HepG2 (cell line): Measurements from ENCODE around the gene IST1. TPM values are rescaled to one million over a fixed set of nuclear protein-coding genes. Genes with fewer than 3 reads are reported as not detected.

ENCODE experiments used
- ADNP ChIP-seq: sonication (generic); formaldehyde crosslinking; IDR thresholded peaks from 2 replicates; pipeline ENCODE4 v1.4.0; 2020; ENCODE audit warnings: missing genetic modification reagents
- ATF7 ChIP-seq, 2 experiments: fragments of 450-650 bp in 1 of 2; sonication (generic) in 1 of 2; formaldehyde crosslinking in 1 of 2; IDR thresholded peaks; 2 replicates each; pipeline versions ENCODE4 v1.4.0 to v1.6.1; 2016 to 2020; ENCODE audit warnings: antibody characterized with exemption in 1 of 2, mild to moderate bottlenecking in 1 of 2, missing genetic modification reagents in 1 of 2
- CBX5 ChIP-seq: sonication (generic); formaldehyde crosslinking; IDR thresholded peaks from 2 replicates; pipeline ENCODE4 v1.4.0; 2020; ENCODE audit warnings: missing genetic modification reagents, borderline replicate concordance
- FOSL2 ChIP-seq: sonication (generic); formaldehyde crosslinking; IDR thresholded peaks from 2 replicates; pipeline ENCODE4 v1.4.0; 2020; ENCODE audit warnings: missing genetic modification reagents
- GLI4 ChIP-seq: sonication (generic); formaldehyde crosslinking; IDR thresholded peaks from 2 replicates; pipeline ENCODE4 v1.5.1; 2020; ENCODE audit warnings: missing genetic modification reagents, mild to moderate bottlenecking, moderate library complexity, borderline replicate concordance
- JUN ChIP-seq: sonication (generic); formaldehyde crosslinking; IDR thresholded peaks from 2 replicates; pipeline ENCODE4 v1.4.0; 2020; ENCODE audit warnings: mild to moderate bottlenecking, missing genetic modification reagents
- KLF6 ChIP-seq: IDR thresholded peaks from 2 replicates; pipeline ENCODE4 v1.8.0; 2016; ENCODE audit warnings: missing biosample characterization, missing genetic modification reagents
- MAF1 ChIP-seq: sonication (generic); formaldehyde crosslinking; IDR thresholded peaks from 2 replicates; pipeline ENCODE4 v1.5.0; 2020; ENCODE audit warnings: missing genetic modification reagents, borderline replicate concordance
- RARG ChIP-seq: sonication (generic); formaldehyde crosslinking; IDR thresholded peaks from 2 replicates; pipeline ENCODE4 v1.4.0; 2020; ENCODE audit warnings: low read depth, mild to moderate bottlenecking, missing genetic modification reagents
- RXRA ChIP-seq: sonication (generic); formaldehyde crosslinking; IDR thresholded peaks from 2 replicates; pipeline ENCODE4 v1.5.1; 2020; ENCODE audit warnings: missing genetic modification reagents
- SNAI1 ChIP-seq: sonication (generic); formaldehyde crosslinking; IDR thresholded peaks from 2 replicates; pipeline ENCODE4 v1.5.0; 2020; ENCODE audit warnings: mild to moderate bottlenecking, missing genetic modification reagents, borderline replicate concordance
- SP4 ChIP-seq: sonication (generic); formaldehyde crosslinking; IDR thresholded peaks from 2 replicates; pipeline ENCODE4 v1.8.1; 2023; ENCODE audit warnings: mild to moderate bottlenecking, missing genetic modification reagents
- SRSF1 ChIP-seq: fragments of 200-400 bp; formaldehyde crosslinking; optimal IDR thresholded peaks from 2 replicates; pipeline ENCODE3; 2017; ENCODE audit warnings: mild to moderate bottlenecking, low read depth, low read length, moderate library complexity
- ZBTB20 ChIP-seq: sonication (generic); formaldehyde crosslinking; IDR thresholded peaks from 2 replicates; pipeline ENCODE4 v1.8.1; 2023; ENCODE audit warnings: missing genetic modification reagents, low read depth, mild to moderate bottlenecking, borderline replicate concordance
- ZEB1 ChIP-seq: IDR thresholded peaks from 2 replicates; pipeline ENCODE4 v1.6.1; 2012; ENCODE audit warnings: mild to moderate bottlenecking, low read depth, inconsistent platforms; ENCODE audit not compliant: insufficient replicate concordance
- ZFX ChIP-seq: sonication (generic); formaldehyde crosslinking; IDR thresholded peaks from 2 replicates; pipeline ENCODE4 v1.4.0; 2020; ENCODE audit warnings: mild to moderate bottlenecking, low read depth, missing genetic modification reagents, moderate library complexity
- ZNF3 ChIP-seq: IDR thresholded peaks from 2 replicates; pipeline ENCODE4 v1.7.0; 2017; ENCODE audit warnings: inconsistent platforms
- ZNF556 ChIP-seq: sonication (generic); formaldehyde crosslinking; IDR thresholded peaks from 2 replicates; pipeline ENCODE4 v1.4.0; 2020; ENCODE audit warnings: mild to moderate bottlenecking, missing genetic modification reagents, borderline replicate concordance
- ZNF670 ChIP-seq: sonication (generic); formaldehyde crosslinking; IDR thresholded peaks from 2 replicates; pipeline ENCODE4 v1.8.0; 2022; ENCODE audit warnings: mild to moderate bottlenecking, missing genetic modification reagents, borderline replicate concordance
- ZNF780A ChIP-seq: sonication (generic); formaldehyde crosslinking; IDR thresholded peaks from 2 replicates; pipeline ENCODE4 v1.8.0; 2022; ENCODE audit warnings: mild to moderate bottlenecking, missing genetic modification reagents, moderate library complexity
- ZSCAN30 ChIP-seq: sonication (generic); formaldehyde crosslinking; IDR thresholded peaks from 2 replicates; pipeline ENCODE4 v1.5.0; 2020; ENCODE audit warnings: mild to moderate bottlenecking, missing genetic modification reagents
- polyA plus RNA-seq, 8 experiments: library from polyadenylated mRNA; depleted of rRNA in 3 of 8; stranded (reverse) in 7 of 8; unstranded in 1 of 8; fragments of >200 nt; fragmentation: Illumina TruSeq in 4 of 8; extraction: Trizol in 4 of 8; gene quantifications; 2 replicates each; pipeline versions ENCODE4 v1.2.1 to v1.2.3, GENCODE V29; 2011 to 2016; ENCODE audit warnings: low read depth in 4 of 8, missing spikeins in 1 of 8, mixed read lengths in 1 of 8; ENCODE audit not compliant: insufficient read depth in 1 of 8
- total RNA-seq, 5 experiments: library from RNA; depleted of rRNA; stranded (reverse); fragments of >200 nt; fragmentation: Illumina TruSeq; extraction: Trizol; gene quantifications; 2 replicates each; pipeline ENCODE4 v1.2.3, GENCODE V29; 2016; ENCODE audit warnings: low read depth in 1 of 5
- TF ChIP-seq, protein P1 (sequence below): sonication (generic); formaldehyde crosslinking; IDR thresholded peaks from 2 replicates; pipeline ENCODE4 v1.5.0; 2020; ENCODE audit warnings: missing genetic modification reagents
- TF ChIP-seq, protein P2 (sequence below): sonication (generic); formaldehyde crosslinking; conservative IDR thresholded peaks from 2 replicates; pipeline ENCODE4 v1.4.0; 2020; ENCODE audit warnings: missing genetic modification reagents
- TF ChIP-seq, protein P3 (sequence below): sonication (generic); formaldehyde crosslinking; IDR thresholded peaks from 2 replicates; pipeline ENCODE4 v1.8.0; 2022; ENCODE audit warnings: missing genetic modification reagents, mild to moderate bottlenecking, inconsistent platforms, borderline replicate concordance
- TF ChIP-seq, protein P4 (sequence below): IDR thresholded peaks from 2 replicates; pipeline ENCODE4 v1.6.1; 2018; ENCODE audit warnings: missing genetic modification reagents

The IST1 gene
- total and polyA plus RNA-seq, 2 of the 13 experiments (the other 11 are each of a cell fraction or from before 2014, with no cell fraction given), result 346 to 415 TPM

DNA sequence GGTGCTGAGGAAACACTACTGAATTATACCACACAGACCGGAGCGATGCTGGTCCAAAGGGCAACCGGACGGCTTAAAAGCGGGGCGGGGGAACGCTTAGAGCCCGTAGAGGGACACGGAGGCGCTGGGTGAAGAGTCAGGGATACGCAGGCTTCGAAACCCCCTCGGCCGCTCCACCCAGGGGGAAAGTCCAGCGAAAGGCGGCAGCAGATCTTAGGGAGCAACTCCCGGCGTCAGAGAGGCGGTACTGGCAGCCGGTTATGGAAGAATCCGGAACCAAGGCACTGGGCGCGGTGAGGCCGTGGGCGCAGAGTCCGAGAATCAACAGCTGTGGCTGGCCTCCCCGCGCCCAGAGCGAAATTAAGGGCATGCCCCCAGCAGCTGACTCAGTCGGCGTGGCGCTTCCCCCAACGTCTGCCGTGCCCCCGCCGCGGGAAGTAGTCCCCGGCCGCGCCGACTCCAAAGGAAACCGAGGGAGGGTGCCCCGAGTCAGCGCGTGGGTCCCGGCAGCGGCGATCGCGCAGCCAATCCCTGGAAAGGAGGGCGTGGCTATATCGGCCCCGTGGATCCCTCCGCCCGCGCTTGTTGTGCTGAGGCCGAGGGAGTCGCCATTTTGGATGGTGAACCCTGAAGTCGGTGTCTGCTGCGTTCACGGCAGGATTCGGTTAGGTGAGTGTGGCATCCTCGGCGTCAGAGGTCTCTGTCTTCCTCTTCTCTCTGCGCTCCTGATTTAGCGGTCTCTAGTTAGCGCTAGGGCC, at the start of gene IST1 (continued):
- TF ChIP-seq ZNF3 (peak; percentile 81; the same call in 1 of the 2 replicates), ZSCAN30 (CRISPR knock-in tag) (peak; percentile 97), ZFX (CRISPR knock-in tag) (peak; percentile 95), ZEB1 (peak; percentile 43), ATF7 (IDR thresholded peaks at IDR 0.05) (no peak), ATF7 (CRISPR knock-in tag; IDR thresholded peaks at IDR 0.05) (peak; percentile 73; the same call in 1 of the 2 replicates), RARG (CRISPR knock-in tag) (peak; percentile 61; the same call in 1 of the 2 replicates), RXRA (CRISPR knock-in tag) (peak; percentile 97), ZBTB20 (peak; percentile 68; the same call in 1 of the 2 replicates), CBX5 (peak; percentile 95), GLI4 (peak; percentile 97), SP4 (CRISPR knock-in tag) (peak; percentile 100), KLF6 (CRISPR knock-in tag) (peak; percentile 87), SRSF1 (peak; percentile 94), JUN (CRISPR knock-in tag) (peak; percentile 64; the same call in 1 of the 2 replicates), SNAI1 (CRISPR knock-in tag) (peak; percentile 56), ZNF780A (CRISPR knock-in tag) (peak; percentile 100), ZNF556 (peak; percentile 99; the same call in 1 of the 2 replicates), ADNP (CRISPR knock-in tag) (no peak), FOSL2 (CRISPR knock-in tag) (peak; percentile 92), ZNF670 (CRISPR knock-in tag) (peak; percentile 98), MAF1 (CRISPR knock-in tag) (peak; percentile 27; the same call in 1 of the 2 replicates)
- TF ChIP-seq, protein P1, sequence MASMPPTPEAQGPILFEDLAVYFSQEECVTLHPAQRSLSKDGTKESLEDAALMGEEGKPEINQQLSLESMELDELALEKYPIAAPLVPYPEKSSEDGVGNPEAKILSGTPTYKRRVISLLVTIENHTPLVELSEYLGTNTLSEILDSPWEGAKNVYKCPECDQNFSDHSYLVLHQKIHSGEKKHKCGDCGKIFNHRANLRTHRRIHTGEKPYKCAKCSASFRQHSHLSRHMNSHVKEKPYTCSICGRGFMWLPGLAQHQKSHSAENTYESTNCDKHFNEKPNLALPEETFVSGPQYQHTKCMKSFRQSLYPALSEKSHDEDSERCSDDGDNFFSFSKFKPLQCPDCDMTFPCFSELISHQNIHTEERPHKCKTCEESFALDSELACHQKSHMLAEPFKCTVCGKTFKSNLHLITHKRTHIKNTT (CRISPR knock-in tag), result no peak
- TF ChIP-seq, protein P2, sequence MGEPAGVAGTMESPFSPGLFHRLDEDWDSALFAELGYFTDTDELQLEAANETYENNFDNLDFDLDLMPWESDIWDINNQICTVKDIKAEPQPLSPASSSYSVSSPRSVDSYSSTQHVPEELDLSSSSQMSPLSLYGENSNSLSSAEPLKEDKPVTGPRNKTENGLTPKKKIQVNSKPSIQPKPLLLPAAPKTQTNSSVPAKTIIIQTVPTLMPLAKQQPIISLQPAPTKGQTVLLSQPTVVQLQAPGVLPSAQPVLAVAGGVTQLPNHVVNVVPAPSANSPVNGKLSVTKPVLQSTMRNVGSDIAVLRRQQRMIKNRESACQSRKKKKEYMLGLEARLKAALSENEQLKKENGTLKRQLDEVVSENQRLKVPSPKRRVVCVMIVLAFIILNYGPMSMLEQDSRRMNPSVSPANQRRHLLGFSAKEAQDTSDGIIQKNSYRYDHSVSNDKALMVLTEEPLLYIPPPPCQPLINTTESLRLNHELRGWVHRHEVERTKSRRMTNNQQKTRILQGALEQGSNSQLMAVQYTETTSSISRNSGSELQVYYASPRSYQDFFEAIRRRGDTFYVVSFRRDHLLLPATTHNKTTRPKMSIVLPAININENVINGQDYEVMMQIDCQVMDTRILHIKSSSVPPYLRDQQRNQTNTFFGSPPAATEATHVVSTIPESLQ (CRISPR knock-in tag), result 0 out of 2 replicates have a peak, but pooled peaks have one; percentile 32
- TF ChIP-seq, protein P3, sequence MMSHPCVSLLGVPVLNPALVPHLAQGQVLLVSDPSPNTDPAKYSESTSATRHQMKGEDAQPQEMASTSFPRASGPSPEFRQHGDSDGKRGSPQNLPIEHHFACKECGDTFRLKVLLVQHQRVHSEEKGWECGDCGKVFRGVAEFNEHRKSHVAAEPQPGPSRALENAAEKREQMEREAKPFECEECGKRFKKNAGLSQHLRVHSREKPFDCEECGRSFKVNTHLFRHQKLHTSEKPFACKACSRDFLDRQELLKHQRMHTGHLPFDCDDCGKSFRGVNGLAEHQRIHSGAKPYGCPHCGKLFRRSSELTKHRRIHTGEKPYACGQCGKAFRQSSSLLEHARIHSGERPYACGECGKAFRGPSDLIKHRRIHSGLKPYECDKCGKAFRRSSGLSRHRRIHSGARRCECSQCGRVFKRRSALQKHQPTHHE, result peak; percentile 90
- TF ChIP-seq, protein P4, sequence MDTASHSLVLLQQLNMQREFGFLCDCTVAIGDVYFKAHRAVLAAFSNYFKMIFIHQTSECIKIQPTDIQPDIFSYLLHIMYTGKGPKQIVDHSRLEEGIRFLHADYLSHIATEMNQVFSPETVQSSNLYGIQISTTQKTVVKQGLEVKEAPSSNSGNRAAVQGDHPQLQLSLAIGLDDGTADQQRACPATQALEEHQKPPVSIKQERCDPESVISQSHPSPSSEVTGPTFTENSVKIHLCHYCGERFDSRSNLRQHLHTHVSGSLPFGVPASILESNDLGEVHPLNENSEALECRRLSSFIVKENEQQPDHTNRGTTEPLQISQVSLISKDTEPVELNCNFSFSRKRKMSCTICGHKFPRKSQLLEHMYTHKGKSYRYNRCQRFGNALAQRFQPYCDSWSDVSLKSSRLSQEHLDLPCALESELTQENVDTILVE, result peak; percentile 98
